OCI-LY3 (cell line): ENCODE data around the gene MAP2.
A peak's percentile ranks its signal among the peaks of the same experiment; 100 is the strongest.

Source experiments
- H2AFZ ChIP-seq: fragments of 200-600, 300-600 bp; shearing (Covaris generic); 2 replicates; pipeline ENCODE4 v1.6.0; 2014; ENCODE audit warnings: antibody characterized with exemption, low read depth, low read length
- H3K27ac ChIP-seq: fragments of 200-600, 300-600 bp; sonication (generic); 2 replicates; pipeline ENCODE4 v1.5.1; 2014; ENCODE audit warnings: mild to moderate bottlenecking, low read length, moderate library complexity, mixed read lengths
- H3K27me3 ChIP-seq: fragments of 200-600, 300-600 bp; sonication (generic); 2 replicates; pipeline ENCODE4 v1.6.1; 2014; ENCODE audit warnings: low read depth, low read length, mixed read lengths
- H3K36me3 ChIP-seq: fragments of 200-600, 300-600 bp; sonication (generic); replicated peaks from 2 replicates; pipeline ENCODE3; 2014; ENCODE audit warnings: low read depth, low read length, mixed read lengths
- H3K4me1 ChIP-seq: fragments of 300-600, 200-600 bp; sonication (generic); 2 replicates; pipeline ENCODE4 v1.6.1; 2014; ENCODE audit warnings: low read length, mixed read lengths
- H3K4me2 ChIP-seq: fragments of 200-600, 300-600 bp; sonication (generic); 2 replicates; pipeline ENCODE4 v1.6.1; 2014; ENCODE audit warnings: low read length, mixed read lengths
- H3K4me3 ChIP-seq: fragments of 300-600, 200-600 bp; sonication (generic); 2 replicates; pipeline ENCODE4 v1.5.1; 2014; ENCODE audit warnings: antibody characterized with exemption, mild to moderate bottlenecking, low read length, moderate library complexity
- H3K79me2 ChIP-seq: fragments of 300-600, 200-600 bp; shearing (Covaris generic); 2 replicates; pipeline ENCODE4 v1.6.1; 2014; ENCODE audit warnings: mild to moderate bottlenecking, low read length, mixed read lengths
- H3K9ac ChIP-seq: fragments of 300-600, 200-600 bp; shearing (Covaris generic); 2 replicates; pipeline ENCODE4 v1.6.0; 2014; ENCODE audit warnings: mild to moderate bottlenecking, low read length, moderate library complexity
- H3K9me3 ChIP-seq: fragments of 200-600, 300-600 bp; shearing (Covaris generic); 2 replicates; pipeline ENCODE4 v1.6.1; 2014; ENCODE audit warnings: low read length, mixed read lengths; ENCODE audit not compliant: insufficient read depth
- H4K20me1 ChIP-seq: fragments of 200-600, 300-600 bp; sonication (generic); 2 replicates; pipeline ENCODE4 v1.6.1; 2016; ENCODE audit warnings: low read length, mixed read lengths; ENCODE audit not compliant: insufficient read depth
- EZH2phosphoT487 ChIP-seq: fragments of 200-600 bp; shearing (Covaris generic); IDR thresholded peaks from 2 replicates; pipeline ENCODE4 v1.6.1; 2018; ENCODE audit warnings: antibody characterized with exemption, mixed run types, low read depth
- TF ChIP-seq, protein P1 (sequence below): fragments of 200-600, 300-600 bp; sonication (generic); IDR thresholded peaks from 2 replicates; pipeline ENCODE4 v1.5.1; 2014; ENCODE audit warnings: antibody characterized with exemption, low read length, low read depth

Gene MAP2

DNA sequence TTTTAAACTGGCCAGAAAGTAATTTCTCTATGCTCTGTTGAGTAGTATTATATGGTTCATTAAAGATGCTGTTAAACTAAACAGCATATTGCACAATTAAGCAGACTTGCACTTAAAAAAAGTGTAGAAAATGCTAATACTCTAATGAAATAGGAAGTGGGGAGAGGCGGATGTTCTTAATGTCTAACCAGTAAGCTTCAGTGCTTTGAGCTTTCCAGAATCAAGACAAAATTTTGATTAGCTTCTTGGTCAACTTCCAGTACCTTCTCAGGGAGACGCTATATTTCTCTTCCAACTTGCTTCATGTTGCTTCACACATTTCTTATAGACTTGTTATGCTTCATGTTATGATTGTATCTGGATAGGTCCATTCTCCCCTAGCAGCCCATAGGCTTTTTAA is 89.1 kb downstream of the MAP2 start:
- peaks cover 7% of the 10 kb centered on the region; the same call in 1 of the 2 replicates for H3K4me1 ChIP-seq
- H3K4me3 ChIP-seq = no peak overlapping the region
- H3K27me3 ChIP-seq = no peaks in the 10 kb centered on the region
- H4K20me1 ChIP-seq = no peaks in the 10 kb centered on the region
- no peak overlapping the region for H3K9ac ChIP-seq
- no peaks in the 10 kb centered on the region for H3K9me3 ChIP-seq
- H3K27ac ChIP-seq = no peak overlapping the region
- H3K36me3 ChIP-seq = no peaks in the 10 kb centered on the region
- H3K4me2 ChIP-seq = peak overlapping the region; percentile 4; the same call in 1 of the 2 replicates
- TF ChIP-seq EZH2phosphoT487 = no peak
- TF ChIP-seq, protein P1, sequence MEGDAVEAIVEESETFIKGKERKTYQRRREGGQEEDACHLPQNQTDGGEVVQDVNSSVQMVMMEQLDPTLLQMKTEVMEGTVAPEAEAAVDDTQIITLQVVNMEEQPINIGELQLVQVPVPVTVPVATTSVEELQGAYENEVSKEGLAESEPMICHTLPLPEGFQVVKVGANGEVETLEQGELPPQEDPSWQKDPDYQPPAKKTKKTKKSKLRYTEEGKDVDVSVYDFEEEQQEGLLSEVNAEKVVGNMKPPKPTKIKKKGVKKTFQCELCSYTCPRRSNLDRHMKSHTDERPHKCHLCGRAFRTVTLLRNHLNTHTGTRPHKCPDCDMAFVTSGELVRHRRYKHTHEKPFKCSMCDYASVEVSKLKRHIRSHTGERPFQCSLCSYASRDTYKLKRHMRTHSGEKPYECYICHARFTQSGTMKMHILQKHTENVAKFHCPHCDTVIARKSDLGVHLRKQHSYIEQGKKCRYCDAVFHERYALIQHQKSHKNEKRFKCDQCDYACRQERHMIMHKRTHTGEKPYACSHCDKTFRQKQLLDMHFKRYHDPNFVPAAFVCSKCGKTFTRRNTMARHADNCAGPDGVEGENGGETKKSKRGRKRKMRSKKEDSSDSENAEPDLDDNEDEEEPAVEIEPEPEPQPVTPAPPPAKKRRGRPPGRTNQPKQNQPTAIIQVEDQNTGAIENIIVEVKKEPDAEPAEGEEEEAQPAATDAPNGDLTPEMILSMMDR = no peak
- no peaks in the 10 kb centered on the region for H3K79me2 ChIP-seq
- no peak overlapping the region for H2AFZ ChIP-seq

DNA sequence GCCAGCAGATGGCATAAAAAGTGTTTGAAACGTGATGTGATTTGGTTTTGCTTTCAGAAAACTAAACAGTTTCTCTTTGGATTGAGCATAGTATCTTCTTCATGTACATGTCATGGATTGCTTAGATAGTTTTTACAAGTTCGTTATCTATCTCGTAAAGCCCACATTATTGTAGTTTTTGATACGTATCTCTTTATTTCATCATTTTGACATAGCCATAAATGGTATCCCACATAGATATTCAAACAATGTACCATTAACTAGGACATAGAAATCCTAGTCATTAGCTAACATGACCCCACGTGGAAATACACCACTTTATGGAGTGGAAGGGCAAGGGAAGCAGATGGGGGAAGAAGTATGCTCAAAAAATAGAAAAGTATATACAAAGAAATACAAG is 93.6 kb downstream of the MAP2 start:
- H4K20me1 ChIP-seq = no peaks in the 10 kb centered on the region
- TF ChIP-seq, protein P1 = no peak
- TF ChIP-seq EZH2phosphoT487 = no peak
- no peak overlapping the region for H3K9ac ChIP-seq
- H3K27ac ChIP-seq = no peak overlapping the region
- H3K4me2 ChIP-seq = no peak overlapping the region
- no peaks in the 10 kb centered on the region for H3K27me3 ChIP-seq
- no peaks in the 10 kb centered on the region for H3K9me3 ChIP-seq
- H3K4me1 ChIP-seq = peaks cover 7% of the 10 kb centered on the region; the same call in 1 of the 2 replicates
- H2AFZ ChIP-seq = no peak overlapping the region
- H3K79me2 ChIP-seq = no peaks in the 10 kb centered on the region
- no peak overlapping the region for H3K4me3 ChIP-seq
- no peaks in the 10 kb centered on the region for H3K36me3 ChIP-seq

DNA sequence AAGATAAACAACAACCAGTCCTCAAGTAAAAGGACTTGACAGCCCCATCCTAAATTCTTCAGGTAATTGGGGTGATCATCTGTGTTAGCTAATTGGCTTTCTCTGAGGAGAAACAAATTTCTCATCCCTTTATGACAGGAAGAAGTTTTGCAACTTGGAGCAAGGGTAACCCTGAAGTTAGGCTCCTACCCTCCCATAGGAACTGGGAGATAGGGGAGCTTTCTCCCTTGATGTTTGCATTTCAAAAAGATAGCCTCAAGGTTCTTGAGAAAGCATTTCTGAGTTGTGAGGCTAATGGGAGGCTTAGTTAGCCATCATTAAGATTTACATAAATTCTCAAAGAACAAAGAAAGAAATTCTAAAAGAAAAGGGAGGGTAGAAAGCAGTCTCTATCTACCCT is 95.4 kb downstream of the MAP2 start:
- H3K79me2 ChIP-seq = no peaks in the 10 kb centered on the region
- H3K9me3 ChIP-seq = no peaks in the 10 kb centered on the region
- H3K9ac ChIP-seq = no peak overlapping the region
- TF ChIP-seq, protein P1 = no peak
- no peak for TF ChIP-seq EZH2phosphoT487
- no peak overlapping the region for H2AFZ ChIP-seq
- H3K4me3 ChIP-seq = no peak overlapping the region
- no peaks in the 10 kb centered on the region for H4K20me1 ChIP-seq
- H3K36me3 ChIP-seq = no peaks in the 10 kb centered on the region
- H3K4me1 ChIP-seq = peaks cover 7% of the 10 kb centered on the region
- no peaks in the 10 kb centered on the region for H3K27me3 ChIP-seq
- no peak overlapping the region for H3K4me2 ChIP-seq
- H3K27ac ChIP-seq = no peak overlapping the region

DNA sequence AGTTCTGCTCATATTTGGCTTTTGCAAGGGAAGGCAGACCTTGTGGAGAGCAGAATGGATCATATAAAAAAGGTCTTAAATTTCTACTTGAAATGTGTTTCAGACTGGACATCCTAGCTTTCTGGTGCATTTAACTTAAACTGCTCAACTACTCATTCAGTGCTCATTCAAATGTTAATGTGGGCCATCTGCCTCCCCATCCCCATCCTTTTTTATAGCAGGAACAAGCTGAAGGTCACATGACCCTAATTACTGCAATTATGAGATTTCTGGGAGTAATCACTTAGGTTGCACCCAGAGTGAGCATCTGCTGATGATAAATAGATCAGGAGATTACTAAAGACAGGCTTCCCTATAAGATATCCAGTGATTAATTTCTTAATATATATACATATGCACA is 96.1 kb downstream of the MAP2 start:
- Histone ChIP-seq H3K4me1 (peaks cover 14% of the 10 kb centered on the region), H3K4me3 (no peak overlapping the region), H4K20me1 (no peaks in the 10 kb centered on the region), H2AFZ (no peak overlapping the region), H3K27ac (no peak overlapping the region), H3K9me3 (no peaks in the 10 kb centered on the region), H3K4me2 (no peak overlapping the region), H3K79me2 (no peaks in the 10 kb centered on the region), H3K9ac (no peak overlapping the region), H3K36me3 (no peaks in the 10 kb centered on the region), H3K27me3 (no peaks in the 10 kb centered on the region)
- TF ChIP-seq, protein P1 = no peak
- no peak for TF ChIP-seq EZH2phosphoT487
